ENCODE measurements around the gene MDGA2. TPM values are rescaled to one million over a fixed set of nuclear protein-coding genes. Genes with fewer than 3 reads are reported as not detected.

Gene MDGA2
- total and polyA plus RNA-seq, 7 donors, result 0.01 TPM; not detected in 6

- TF ChIP-seq CTCF (IDR thresholded peaks at IDR 0.05), result no peak
- DNase-seq (no peak), ATAC-seq (no peak)
- WGBS, 3 donors, result 40 to 45% (median 44%) methylated on average over 3 of the region's 3 CpGs
- Histone ChIP-seq H3K27me3 (ENCODE audit: insufficient read depth in 3 of 3, low read length in 2 of 3) (no peaks in the 10 kb centered on the region), H3K4me1 (no peaks in the 10 kb centered on the region), H3K4me3 (no peak overlapping the region), H3K27ac (no peak overlapping the region), H3K36me3 (ENCODE audit: insufficient read depth in 1 of 2, low read depth in 1 of 2) (no peaks in the 10 kb centered on the region), H3K9me3 (no peaks in the 10 kb centered on the region)
- intact Hi-C loops (cut with DNase I), result no loop called here
Observed at GRCh38 chr14:47009615-47010014, 665.8 kb downstream of the MDGA2 start.

GRCh38 chr14:47008732-47009131 is 666.7 kb downstream of the MDGA2 start:
- Histone ChIP-seq H3K4me3 (no peak overlapping the region), H3K27ac (no peak overlapping the region), H3K36me3 (ENCODE audit: insufficient read depth in 1 of 2, low read depth in 1 of 2) (no peaks in the 10 kb centered on the region), H3K4me1 (no peaks in the 10 kb centered on the region), H3K27me3 (ENCODE audit: insufficient read depth in 3 of 3, low read length in 2 of 3) (no peaks in the 10 kb centered on the region), H3K9me3 (no peaks in the 10 kb centered on the region)
- intact Hi-C loops (cut with DNase I), result no loop called here
- ATAC-seq, result no peak
- 95 to 97% (median 96%) methylated on average over 2 of the region's 2 CpGs for WGBS, 3 donors
- no peak for TF ChIP-seq CTCF (IDR thresholded peaks at IDR 0.05)
- DNase-seq, result no peak

- WGBS, 3 donors, result 45 to 65% (median 55%) methylated on average over 1 of the region's 1 CpG
- Histone ChIP-seq H3K4me1 (no peaks in the 10 kb centered on the region), H3K27me3 (ENCODE audit: insufficient read depth in 3 of 3, low read length in 2 of 3) (no peaks in the 10 kb centered on the region), H3K9me3 (no peaks in the 10 kb centered on the region), H3K27ac (no peak overlapping the region), H3K4me3 (no peak overlapping the region), H3K36me3 (ENCODE audit: insufficient read depth in 1 of 2, low read depth in 1 of 2) (no peaks in the 10 kb centered on the region)
- intact Hi-C loops (cut with DNase I), result no loop called here
- TF ChIP-seq CTCF (IDR thresholded peaks at IDR 0.05), result no peak
- no peak for ATAC-seq
- DNase-seq, result no peak
Observed at GRCh38 chr14:46999661-47000060, 675.7 kb downstream of the MDGA2 start.

- DNase-seq (no peak), ATAC-seq (no peak)
- no peak for TF ChIP-seq CTCF (IDR thresholded peaks at IDR 0.05)
- Histone ChIP-seq H3K4me3 (no peak overlapping the region), H3K4me1 (no peaks in the 10 kb centered on the region), H3K36me3 (ENCODE audit: insufficient read depth in 1 of 2, low read depth in 1 of 2) (no peaks in the 10 kb centered on the region), H3K9me3 (peaks cover 3% of the 10 kb centered on the region), H3K27me3 (ENCODE audit: insufficient read depth in 3 of 3, low read length in 2 of 3) (no peaks in the 10 kb centered on the region), H3K27ac (no peak overlapping the region)
- intact Hi-C loops (cut with DNase I), result no loop called here
Observed at GRCh38 chr14:46989566-46989965, 685.8 kb downstream of the MDGA2 start.

GRCh38 chr14:46988312-46988711 is 687.1 kb downstream of the MDGA2 start:
- Histone ChIP-seq H3K4me1 (no peaks in the 10 kb centered on the region), H3K27me3 (ENCODE audit: insufficient read depth in 3 of 3, low read length in 2 of 3) (no peaks in the 10 kb centered on the region), H3K9me3 (peaks cover 3% of the 10 kb centered on the region), H3K27ac (no peak overlapping the region), H3K36me3 (ENCODE audit: insufficient read depth in 1 of 2, low read depth in 1 of 2) (no peaks in the 10 kb centered on the region), H3K4me3 (no peak overlapping the region)
- intact Hi-C loops (cut with DNase I), result no loop called here
- WGBS, 3 donors, result 67 to 74% (median 73%) methylated on average over 4 of the region's 4 CpGs
- no peak for ATAC-seq
- TF ChIP-seq CTCF (IDR thresholded peaks at IDR 0.05), result no peak
- no peak for DNase-seq
